GM18499 (cell line): Measurements from ENCODE around the gene NR5A2.

Experiments
- ATAC-seq: cut with Tn5 transposase; IDR thresholded peaks from one replicate; pipeline ENCODE4 v1.9.1; 2021; ENCODE audit warnings: moderate number of reproducible peaks; ENCODE audit not compliant: insufficient read depth, unreplicated experiment

NR5A2 gene

GRCh38 chr1:200035397-200035955 is 8.0 kb downstream of the NR5A2 start:
- ATAC-seq, result no peak

- ATAC-seq, result no peak
Observed at GRCh38 chr1:200035956-200036618, 8.6 kb downstream of the NR5A2 start.

- no peak for ATAC-seq
Observed at GRCh38 chr1:200036619-200037270, 9.2 kb downstream of the NR5A2 start.

- no peak for ATAC-seq
Observed at GRCh38 chr1:200037501-200037900, 10.0 kb downstream of the NR5A2 start.

- ATAC-seq, result no peak
Observed at GRCh38 chr1:200037904-200038303, 10.4 kb downstream of the NR5A2 start.

GRCh38 chr1:200038325-200038980 is 10.9 kb downstream of the NR5A2 start:
- ATAC-seq, result no peak

GRCh38 chr1:200038981-200039848 is 11.7 kb downstream of the NR5A2 start:
- ATAC-seq, result no peak

- ATAC-seq, result no peak
Observed at GRCh38 chr1:200039849-200040474, 12.5 kb downstream of the NR5A2 start.

GRCh38 chr1:200040481-200041138 is 13.1 kb downstream of the NR5A2 start:
- no peak for ATAC-seq

- no peak for ATAC-seq
Observed at GRCh38 chr1:200041337-200042118, 14.0 kb downstream of the NR5A2 start.

- ATAC-seq, result no peak
Observed at GRCh38 chr1:200042119-200042551, 14.6 kb downstream of the NR5A2 start.

- ATAC-seq, result no peak
Observed at GRCh38 chr1:200042552-200043335, 15.2 kb downstream of the NR5A2 start.

- ATAC-seq, result no peak
Observed at GRCh38 chr1:200043336-200043668, 15.8 kb downstream of the NR5A2 start.

- no peak for ATAC-seq
Observed at GRCh38 chr1:200046115-200046514, 18.6 kb downstream of the NR5A2 start.

GRCh38 chr1:200048244-200048643 is 20.7 kb downstream of the NR5A2 start:
- no peak for ATAC-seq

- ATAC-seq, result no peak
Observed at GRCh38 chr1:200049810-200050209, 22.3 kb downstream of the NR5A2 start.

GRCh38 chr1:200051620-200052019 is 24.1 kb downstream of the NR5A2 start:
- no peak for ATAC-seq

- no peak for ATAC-seq
Observed at GRCh38 chr1:200053091-200053490, 25.6 kb downstream of the NR5A2 start.
